ENCODE results near the gene VRK2. TPM values are rescaled to one million over a fixed set of nuclear protein-coding genes. Genes with fewer than 3 reads are reported as not detected.
"Not testable (repeated sequence)": the region's sequence is repeated elsewhere in the genome, so short reads cannot be mapped to it uniquely, and the experiment has no call there.

Gene VRK2
- total RNA-seq, 1 experiment from 2014 or later = 25.4 TPM

- no TSS peak for BruUV-seq (replicated peaks)
- Mint-ChIP-seq H3K27me3 (ENCODE audit: unreplicated experiment) (no peaks in the 10 kb centered on the region), H3K9me3 (ENCODE audit: low read depth, unreplicated experiment) (no peaks in the 10 kb centered on the region), H3K36me3 (ENCODE audit: insufficient read depth, unreplicated experiment) (no peaks in the 10 kb centered on the region), H3K4me1 (ENCODE audit: low read depth, unreplicated experiment) (no peaks in the 10 kb centered on the region), H3K27ac (ENCODE audit: unreplicated experiment) (no peak overlapping the region), H3K4me3 (ENCODE audit: low read depth, unreplicated experiment) (no peak overlapping the region)
- no peak for TF ChIP-seq CTCF (IDR thresholded peaks at IDR 0.05; ENCODE audit: unreplicated experiment)
- CTCF ChIA-PET = no interaction called here
- intact Hi-C loops (cut with micrococcal nuclease; ENCODE audit: unreplicated experiment) = no loop called here
- no peak for DNase-seq
Observed at GRCh38 chr2:58180635-58181034, 134.0 kb downstream of the VRK2 start.

- CTCF ChIA-PET = no interaction called here
- intact Hi-C loops (cut with micrococcal nuclease; ENCODE audit: unreplicated experiment) = no loop called here
- no peak for DNase-seq
- H3K27me3 Mint-ChIP-seq (ENCODE audit: unreplicated experiment) = no peaks in the 10 kb centered on the region
- TF ChIP-seq CTCF (IDR thresholded peaks at IDR 0.05; ENCODE audit: unreplicated experiment) = no peak
- H3K36me3 Mint-ChIP-seq (ENCODE audit: insufficient read depth, unreplicated experiment) = peaks cover 9% of the 10 kb centered on the region
- BruUV-seq (replicated peaks) = no TSS peak
- no peak overlapping the region for H3K27ac Mint-ChIP-seq (ENCODE audit: unreplicated experiment)
- no peak overlapping the region for H3K4me3 Mint-ChIP-seq (ENCODE audit: low read depth, unreplicated experiment)
- H3K9me3 Mint-ChIP-seq (ENCODE audit: low read depth, unreplicated experiment) = no peaks in the 10 kb centered on the region
- no peaks in the 10 kb centered on the region for H3K4me1 Mint-ChIP-seq (ENCODE audit: low read depth, unreplicated experiment)
Observed at GRCh38 chr2:58182527-58182926, 135.9 kb downstream of the VRK2 start.

- H3K4me1 Mint-ChIP-seq (ENCODE audit: low read depth, unreplicated experiment) = no peaks in the 10 kb centered on the region
- H3K27me3 Mint-ChIP-seq (ENCODE audit: unreplicated experiment) = no peaks in the 10 kb centered on the region
- no peak for DNase-seq
- no TSS peak for BruUV-seq (replicated peaks)
- no peak for TF ChIP-seq CTCF (IDR thresholded peaks at IDR 0.05; ENCODE audit: unreplicated experiment)
- H3K27ac Mint-ChIP-seq (ENCODE audit: unreplicated experiment) = no peak overlapping the region
- peaks cover 9% of the 10 kb centered on the region for H3K36me3 Mint-ChIP-seq (ENCODE audit: insufficient read depth, unreplicated experiment)
- CTCF ChIA-PET = no interaction called here
- H3K4me3 Mint-ChIP-seq (ENCODE audit: low read depth, unreplicated experiment) = no peak overlapping the region
- intact Hi-C loops (cut with micrococcal nuclease; ENCODE audit: unreplicated experiment) = no loop called here
- H3K9me3 Mint-ChIP-seq (ENCODE audit: low read depth, unreplicated experiment) = no peaks in the 10 kb centered on the region
Observed at GRCh38 chr2:58186501-58186900, 139.9 kb downstream of the VRK2 start.

- CTCF ChIA-PET; H3K4me1 Mint-ChIP-seq (ENCODE audit: low read depth, unreplicated experiment); H3K4me3 Mint-ChIP-seq (ENCODE audit: low read depth, unreplicated experiment); H3K27me3 Mint-ChIP-seq (ENCODE audit: unreplicated experiment); BruUV-seq (replicated peaks); intact Hi-C loops (cut with micrococcal nuclease; ENCODE audit: unreplicated experiment); H3K27ac Mint-ChIP-seq (ENCODE audit: unreplicated experiment); H3K9me3 Mint-ChIP-seq (ENCODE audit: low read depth, unreplicated experiment); DNase-seq; H3K36me3 Mint-ChIP-seq (ENCODE audit: insufficient read depth, unreplicated experiment): not testable (repeated sequence)
Observed at GRCh38 chr2:58187022-58187421, 140.4 kb downstream of the VRK2 start.

- Mint-ChIP-seq H3K36me3 (ENCODE audit: insufficient read depth, unreplicated experiment) (peaks cover 5% of the 10 kb centered on the region), H3K4me3 (ENCODE audit: low read depth, unreplicated experiment) (no peak overlapping the region), H3K9me3 (ENCODE audit: low read depth, unreplicated experiment) (no peaks in the 10 kb centered on the region), H3K27me3 (ENCODE audit: unreplicated experiment) (no peaks in the 10 kb centered on the region), H3K4me1 (ENCODE audit: low read depth, unreplicated experiment) (no peaks in the 10 kb centered on the region), H3K27ac (ENCODE audit: unreplicated experiment) (no peak overlapping the region)
- CTCF ChIA-PET = no interaction called here
- intact Hi-C loops (cut with micrococcal nuclease; ENCODE audit: unreplicated experiment) = no loop called here
- no peak for DNase-seq
- no TSS peak for BruUV-seq (replicated peaks)
- TF ChIP-seq CTCF (IDR thresholded peaks at IDR 0.05; ENCODE audit: unreplicated experiment) = no peak
Observed at GRCh38 chr2:58194458-58194857, 147.9 kb downstream of the VRK2 start.
